IMR-90 (cell line): ENCODE data around the gene AHDC1.

Source experiments
- CEBPB ChIP-seq: IDR thresholded peaks from 2 replicates; pipeline ENCODE4 v1.6.1; 2012; ENCODE audit warnings: low read depth, low read length, improper control_type of control experiment
- CHD1 ChIP-seq: IDR thresholded peaks from 2 replicates; pipeline ENCODE4 v1.6.1; 2012; ENCODE audit warnings: low read depth, low read length, improper control_type of control experiment
- NFE2L2 ChIP-seq: fragments of 150-350 bp; IDR thresholded peaks from 2 replicates; pipeline ENCODE4 v1.6.1; 2016; ENCODE audit warnings: low read depth, mild to moderate bottlenecking, low read length
- POLR2A ChIP-seq: IDR thresholded peaks from 2 replicates; pipeline ENCODE4 v1.6.1; 2012; ENCODE audit warnings: mild to moderate bottlenecking, low read depth, low read length
- RAD21 ChIP-seq: IDR thresholded peaks from 2 replicates; pipeline ENCODE4 v1.6.1; 2012; ENCODE audit warnings: low read length, improper control_type of control experiment
- RFX5 ChIP-seq: IDR thresholded peaks from 2 replicates; pipeline ENCODE4 v1.8.0; 2012; ENCODE audit warnings: low read depth, mild to moderate bottlenecking, low read length, moderate library complexity
- TF ChIP-seq, protein P1 (sequence below): conservative IDR thresholded peaks from 2 replicates; pipeline ENCODE4 v1.5.1; 2012; ENCODE audit warnings: mild to moderate bottlenecking, low read depth, low read length, improper control_type of control experiment

GRCh38 chr1:27549807-27550408 lies 54.0 kb downstream of the AHDC1 start:
- TF ChIP-seq, protein P1, sequence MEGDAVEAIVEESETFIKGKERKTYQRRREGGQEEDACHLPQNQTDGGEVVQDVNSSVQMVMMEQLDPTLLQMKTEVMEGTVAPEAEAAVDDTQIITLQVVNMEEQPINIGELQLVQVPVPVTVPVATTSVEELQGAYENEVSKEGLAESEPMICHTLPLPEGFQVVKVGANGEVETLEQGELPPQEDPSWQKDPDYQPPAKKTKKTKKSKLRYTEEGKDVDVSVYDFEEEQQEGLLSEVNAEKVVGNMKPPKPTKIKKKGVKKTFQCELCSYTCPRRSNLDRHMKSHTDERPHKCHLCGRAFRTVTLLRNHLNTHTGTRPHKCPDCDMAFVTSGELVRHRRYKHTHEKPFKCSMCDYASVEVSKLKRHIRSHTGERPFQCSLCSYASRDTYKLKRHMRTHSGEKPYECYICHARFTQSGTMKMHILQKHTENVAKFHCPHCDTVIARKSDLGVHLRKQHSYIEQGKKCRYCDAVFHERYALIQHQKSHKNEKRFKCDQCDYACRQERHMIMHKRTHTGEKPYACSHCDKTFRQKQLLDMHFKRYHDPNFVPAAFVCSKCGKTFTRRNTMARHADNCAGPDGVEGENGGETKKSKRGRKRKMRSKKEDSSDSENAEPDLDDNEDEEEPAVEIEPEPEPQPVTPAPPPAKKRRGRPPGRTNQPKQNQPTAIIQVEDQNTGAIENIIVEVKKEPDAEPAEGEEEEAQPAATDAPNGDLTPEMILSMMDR = no peak
- TF ChIP-seq CEBPB (no peak), RAD21 (no peak), NFE2L2 (no peak), CHD1 (no peak), RFX5 (no peak), POLR2A (no peak)
